GM12878 (cell line): Measurements from ENCODE around the gene CCDC28B. TPM values are rescaled to one million over a fixed set of nuclear protein-coding genes. Genes with fewer than 3 reads are reported as not detected.

ENCODE experiments used
- ATAC-seq: fragments of 200-7000 bp; cut with Tn5 transposase; 3 replicates; pipeline ENCODE4 v1.9.1; 2020; ENCODE audit warnings: mild to moderate bottlenecking, moderate library complexity
- BruUV-seq: library from RNA; stranded (reverse); fragments of 400-500 nt; replicated peaks from 2 replicates; lab custom pipeline; 2021; lab: Mats Ljungman, UMichigan
- CTCF ChIA-PET: fragments of 300-600 bp; sonication (Branson Sonifier 250); formaldehyde crosslinking; extraction: SDS; loops from one replicate; lab custom pipeline; 2021; ENCODE audit warnings: inconsistent platforms; lab: Yijun Ruan, JAX
- POLR2A ChIA-PET: fragments of 350-600 bp; formaldehyde crosslinking; extraction: SDS; loops from one replicate; lab custom pipeline; 2021; ENCODE audit warnings: inconsistent platforms; lab: Charles Lee
- RAD21 ChIA-PET: fragments of 300-600 bp; sonication (Branson Sonifier 250); formaldehyde crosslinking; loops from one replicate; lab custom pipeline; 2023; ENCODE audit warnings: antibody characterized with exemption; ENCODE audit not compliant: unreplicated experiment; lab: Charles Lee
- SMC1A ChIA-PET: fragments of 300-600 bp; sonication (Branson Sonifier 250); formaldehyde crosslinking; loops from one replicate; lab custom pipeline; 2023; ENCODE audit not compliant: unreplicated experiment, uncharacterized antibody; lab: Charles Lee
- DNase-seq: peaks from one replicate; pipeline ENCODE4 v3.0.0-alpha.2; 2011; ENCODE audit warnings: low read depth, low spot score
- FAIRE-seq: peaks from 3 replicates; lab custom pipeline; 2011; peaks lifted over from hg19 to GRCh38; lab: Jason Lieb, UNC
- H2AFZ ChIP-seq: 2 replicates; pipeline ENCODE4 v1.6.0; 2011; ENCODE audit warnings: low read depth, low read length, control low read depth; ENCODE audit not compliant: control insufficient read depth
- H3K27ac ChIP-seq: 2 replicates; pipeline ENCODE4 v1.5.1; 2011; ENCODE audit warnings: control low read depth; ENCODE audit not compliant: control insufficient read depth, insufficient read depth
- H3K27me3 ChIP-seq, 2 experiments: replicated peaks in 1 of 2; 2 replicates each; pipeline versions ENCODE4 v1.6.0 to v1.6.1; 2011; ENCODE audit warnings: low read length in 1 of 2; ENCODE audit not compliant: control insufficient read depth in 2 of 2, insufficient read depth in 2 of 2
- H3K36me3 ChIP-seq, 2 experiments: 2 replicates each; pipeline ENCODE4 v1.5.1; 2011; ENCODE audit warnings: low read length in 1 of 2; ENCODE audit not compliant: control insufficient read depth in 2 of 2, insufficient read depth in 2 of 2
- H3K4me1 ChIP-seq: 2 replicates; pipeline ENCODE4 v1.6.1; 2011; ENCODE audit warnings: mild to moderate bottlenecking, low read length, moderate library complexity, mixed read lengths; ENCODE audit not compliant: control insufficient read depth, insufficient read depth
- H3K4me2 ChIP-seq: 2 replicates; pipeline ENCODE4 v1.6.0; 2011; ENCODE audit warnings: control low read depth; ENCODE audit not compliant: control insufficient read depth, insufficient read depth
- H3K4me3 ChIP-seq: fragments of 200-600 bp; sonication (generic); 2 replicates; pipeline ENCODE4 v1.5.1; 2016
- H3K79me2 ChIP-seq: 2 replicates; pipeline ENCODE4 v1.6.0; 2011; ENCODE audit warnings: low read length; ENCODE audit not compliant: control insufficient read depth, insufficient read depth
- H3K9ac ChIP-seq: 2 replicates; pipeline ENCODE4 v1.8.0; 2011; ENCODE audit warnings: low read length, control low read depth, mixed read lengths; ENCODE audit not compliant: control insufficient read depth, insufficient read depth
- H3K9me3 ChIP-seq: replicated peaks from 3 replicates; pipeline ENCODE4 v1.5.1; 2011; ENCODE audit warnings: mild to moderate bottlenecking, low read length; ENCODE audit not compliant: control insufficient read depth, insufficient read depth
- H4K20me1 ChIP-seq: 2 replicates; pipeline ENCODE4 v1.6.0; 2011; ENCODE audit not compliant: control insufficient read depth, insufficient read depth
- NKRF ChIP-seq: fragments of 450-650 bp; conservative IDR thresholded peaks from 2 replicates; pipeline ENCODE4 v1.6.1; 2017; ENCODE audit warnings: mild to moderate bottlenecking, moderate library complexity
- RUNX3 ChIP-seq: IDR thresholded peaks from 2 replicates; pipeline ENCODE4 v1.6.1; 2012; ENCODE audit warnings: low read length, inconsistent platforms
- SMAD5 ChIP-seq: IDR thresholded peaks from 2 replicates; pipeline ENCODE4 v1.6.1; 2016; ENCODE audit warnings: antibody characterized with exemption, low read depth
- in situ Hi-C: fragments of 300-500 bp; cut with MboI; formaldehyde crosslinking; loops from 9 replicates; pipeline ENCODE4 v1.14.3; 2018; ENCODE audit warnings: mixed read lengths
- intact Hi-C: fragments of 100-400 bp; cut with micrococcal nuclease; formaldehyde crosslinking; loops from one replicate; pipeline ENCODE4 v1.14.2; 2022; ENCODE audit not compliant: unreplicated experiment
- polyA plus RNA-seq, 11 experiments: library from polyadenylated mRNA; depleted of rRNA in 4 of 11; unstranded in 6 of 11; stranded (reverse) in 5 of 11; fragments of >200 nt; fragmentation: Nextera tagmentation in 4 of 11; fragmentation: Illumina TruSeq in 1 of 11; extraction: Ambion mirVana in 4 of 11; extraction: Trizol in 1 of 11; gene quantifications; 1 replicate in 1 of 11; 2 replicates in 10 of 11; pipeline versions ENCODE4 v1.2.1 to v1.2.3, GENCODE V29; 2011 to 2016; ENCODE audit warnings: inconsistent platforms in 2 of 11, missing spikeins in 2 of 11, low read depth in 1 of 11
- total RNA-seq, 4 experiments: library from RNA; depleted of rRNA in 3 of 4; stranded (reverse); fragments of >200 nt in 3 of 4; fragmentation: Illumina TruSeq in 1 of 4; extraction: Trizol in 1 of 4; gene quantifications; 2 replicates each; pipeline versions ENCODE4 v1.2.1 to v1.2.3, GENCODE V29; 2013 to 2021

CCDC28B gene
- total and polyA plus RNA-seq, 10 of the 15 experiments (the other 5 are each of a cell fraction or from before 2014, with no cell fraction given): 10.5 to 135 (median 90.6) TPM

GRCh38 chr1:32195972-32196823 lies 4.2 kb upstream of the CCDC28B start:
- peak; percentile 64 for TF ChIP-seq RUNX3
- no peak for TF ChIP-seq NKRF
- TF ChIP-seq SMAD5: 0 out of 2 replicates have a peak, but pooled peaks have one; percentile 32
- no peak overlapping the region for H3K4me3 ChIP-seq
- no peaks in the 10 kb centered on the region for H4K20me1 ChIP-seq
- POLR2A ChIA-PET: no interaction called here
- peaks cover 42 to 50% of the 10 kb centered on the region in 2 experiments for H3K36me3 ChIP-seq
- DNase-seq (no peak), FAIRE-seq (no peak), ATAC-seq (no peak)
- BruUV-seq: no TSS peak
- no peak overlapping the region for H2AFZ ChIP-seq
- peaks cover 2% of the 10 kb centered on the region for H3K79me2 ChIP-seq
- no peaks in the 10 kb centered on the region for H3K27me3 ChIP-seq
- H3K9me3 ChIP-seq: no peaks in the 10 kb centered on the region
- in situ Hi-C loops (no loop called here), intact Hi-C loops (no loop called here)
- no peak overlapping the region for H3K9ac ChIP-seq
- RAD21 ChIA-PET: no interaction called here
- H3K4me2 ChIP-seq: no peak overlapping the region
- CTCF ChIA-PET: interaction anchor here (1.0 kb wide), 1 partner anchor 85 kb away, joined by 3 read pairs; no protein-coding TSS in a partner anchor
- SMC1A ChIA-PET: interaction anchor here (0.6 kb wide), 1 partner anchor 135 kb away, joined by 3 read pairs; no protein-coding TSS in a partner anchor
- H3K27ac ChIP-seq: no peak overlapping the region
- H3K4me1 ChIP-seq: peaks cover 9% of the 10 kb centered on the region
